Loucy (cell line): ENCODE data around the gene PHTF2.

Experiments used
- H2AFZ ChIP-seq: fragments of 200-600 bp; sonication (generic); 2 replicates; pipeline ENCODE4 v1.6.0; 2016; ENCODE audit warnings: antibody characterized with exemption, mild to moderate bottlenecking, low read length, moderate library complexity
- H3F3A ChIP-seq: fragments of 200-600 bp; 2 replicates; pipeline ENCODE4 v1.6.0; 2016; ENCODE audit warnings: antibody characterized with exemption, low read depth, mild to moderate bottlenecking
- H3K27me3 ChIP-seq: fragments of 200-600 bp; sonication (generic); 2 replicates; pipeline ENCODE4 v1.6.1; 2014; ENCODE audit warnings: low read length, mild to moderate bottlenecking; ENCODE audit not compliant: insufficient read depth, poor library complexity, severe bottlenecking
- H3K36me3 ChIP-seq: fragments of 200-600 bp; sonication (generic); 2 replicates; pipeline ENCODE4 v1.6.1; 2016; ENCODE audit warnings: low read length; ENCODE audit not compliant: insufficient read depth
- H3K4me1 ChIP-seq: fragments of 200-600 bp; sonication (generic); 2 replicates; pipeline ENCODE4 v1.5.1; 2014; ENCODE audit warnings: low read length, mild to moderate bottlenecking; ENCODE audit not compliant: insufficient read depth, poor library complexity, severe bottlenecking
- H3K4me2 ChIP-seq: fragments of 200-600 bp; sonication (generic); 2 replicates; pipeline ENCODE4 v1.6.0; 2014; ENCODE audit warnings: antibody characterized with exemption, low read length, low read depth, mild to moderate bottlenecking; ENCODE audit not compliant: poor library complexity, severe bottlenecking
- H3K4me3 ChIP-seq: fragments of 200-600 bp; sonication (generic); 2 replicates; pipeline ENCODE4 v1.5.1; 2014; ENCODE audit warnings: low read length, mild to moderate bottlenecking, mixed read lengths; ENCODE audit not compliant: poor library complexity, severe bottlenecking
- H3K79me2 ChIP-seq: fragments of 200-600 bp; sonication (generic); 2 replicates; pipeline ENCODE4 v1.6.1; 2014; ENCODE audit warnings: low read length; ENCODE audit not compliant: insufficient read depth
- H3K9ac ChIP-seq: fragments of 200-600 bp; sonication (generic); 2 replicates; pipeline ENCODE4 v1.6.0; 2014; ENCODE audit warnings: mild to moderate bottlenecking, low read depth, low read length, moderate library complexity; ENCODE audit not compliant: poor library complexity, severe bottlenecking
- H3K9me2 ChIP-seq: fragments of 200-600 bp; sonication (generic); replicated peaks from 2 replicates; pipeline ENCODE4 v1.6.1; 2016; ENCODE audit warnings: low read depth, low read length, mixed read lengths
- H3K9me3 ChIP-seq: fragments of 200-600 bp; sonication (generic); 2 replicates; pipeline ENCODE4 v1.6.1; 2014; ENCODE audit warnings: mild to moderate bottlenecking, antibody characterized with exemption, low read length, low read depth; ENCODE audit not compliant: insufficient read depth
- H4K20me1 ChIP-seq: fragments of 200-600 bp; sonication (generic); 2 replicates; pipeline ENCODE4 v1.6.0; 2014; ENCODE audit warnings: antibody characterized with exemption, low read length, mild to moderate bottlenecking; ENCODE audit not compliant: insufficient read depth, poor library complexity, severe bottlenecking
- EZH2phosphoT487 ChIP-seq: fragments of 200-600 bp; IDR thresholded peaks from 2 replicates; pipeline ENCODE4 v1.6.1; 2018; ENCODE audit warnings: antibody characterized with exemption, mild to moderate bottlenecking, moderate library complexity, borderline replicate concordance
- TF ChIP-seq, protein P1 (sequence below): fragments of 200-600 bp; sonication (generic); conservative IDR thresholded peaks from 2 replicates; pipeline ENCODE4 v1.5.1; 2014; ENCODE audit warnings: mild to moderate bottlenecking, antibody characterized with exemption, low read length

Gene PHTF2

DNA sequence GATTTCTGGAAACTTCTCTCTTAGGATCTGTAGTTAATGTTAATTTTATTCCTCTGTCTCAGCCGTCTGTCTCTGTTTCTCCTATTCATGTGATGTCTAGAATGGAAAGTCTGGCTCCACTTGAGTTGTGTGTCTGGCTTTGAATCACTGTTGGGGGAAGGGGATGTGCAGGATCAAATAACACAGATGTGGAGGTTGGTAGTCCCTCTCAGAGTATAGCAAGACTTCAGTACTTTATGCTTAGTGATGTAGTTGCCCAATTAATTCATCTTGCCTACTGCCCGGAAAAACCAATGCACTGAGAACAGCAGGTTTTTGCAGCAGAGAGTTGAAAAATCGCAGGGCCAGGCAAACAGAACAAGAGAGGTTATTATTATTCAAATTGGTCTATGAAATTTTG, 79.2 kb downstream of the PHTF2 start:
- Histone ChIP-seq H3K27me3 (no peaks in the 10 kb centered on the region), H3K9me2 (no peaks in the 10 kb centered on the region), H4K20me1 (peaks cover 3% of the 10 kb centered on the region), H3K79me2 (0 out of 2 replicates have a peak, but pooled peaks cover 7% of the 10 kb centered on the region), H3K36me3 (no peaks in the 10 kb centered on the region), H3K4me3 (no peak overlapping the region), H3K9me3 (no peaks in the 10 kb centered on the region), H3F3A (no peaks in the 10 kb centered on the region), H3K4me2 (no peak overlapping the region), H3K9ac (no peak overlapping the region), H3K4me1 (no peaks in the 10 kb centered on the region), H2AFZ (no peak overlapping the region)
- TF ChIP-seq, protein P1, sequence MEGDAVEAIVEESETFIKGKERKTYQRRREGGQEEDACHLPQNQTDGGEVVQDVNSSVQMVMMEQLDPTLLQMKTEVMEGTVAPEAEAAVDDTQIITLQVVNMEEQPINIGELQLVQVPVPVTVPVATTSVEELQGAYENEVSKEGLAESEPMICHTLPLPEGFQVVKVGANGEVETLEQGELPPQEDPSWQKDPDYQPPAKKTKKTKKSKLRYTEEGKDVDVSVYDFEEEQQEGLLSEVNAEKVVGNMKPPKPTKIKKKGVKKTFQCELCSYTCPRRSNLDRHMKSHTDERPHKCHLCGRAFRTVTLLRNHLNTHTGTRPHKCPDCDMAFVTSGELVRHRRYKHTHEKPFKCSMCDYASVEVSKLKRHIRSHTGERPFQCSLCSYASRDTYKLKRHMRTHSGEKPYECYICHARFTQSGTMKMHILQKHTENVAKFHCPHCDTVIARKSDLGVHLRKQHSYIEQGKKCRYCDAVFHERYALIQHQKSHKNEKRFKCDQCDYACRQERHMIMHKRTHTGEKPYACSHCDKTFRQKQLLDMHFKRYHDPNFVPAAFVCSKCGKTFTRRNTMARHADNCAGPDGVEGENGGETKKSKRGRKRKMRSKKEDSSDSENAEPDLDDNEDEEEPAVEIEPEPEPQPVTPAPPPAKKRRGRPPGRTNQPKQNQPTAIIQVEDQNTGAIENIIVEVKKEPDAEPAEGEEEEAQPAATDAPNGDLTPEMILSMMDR: no peak
- TF ChIP-seq EZH2phosphoT487: no peak

DNA sequence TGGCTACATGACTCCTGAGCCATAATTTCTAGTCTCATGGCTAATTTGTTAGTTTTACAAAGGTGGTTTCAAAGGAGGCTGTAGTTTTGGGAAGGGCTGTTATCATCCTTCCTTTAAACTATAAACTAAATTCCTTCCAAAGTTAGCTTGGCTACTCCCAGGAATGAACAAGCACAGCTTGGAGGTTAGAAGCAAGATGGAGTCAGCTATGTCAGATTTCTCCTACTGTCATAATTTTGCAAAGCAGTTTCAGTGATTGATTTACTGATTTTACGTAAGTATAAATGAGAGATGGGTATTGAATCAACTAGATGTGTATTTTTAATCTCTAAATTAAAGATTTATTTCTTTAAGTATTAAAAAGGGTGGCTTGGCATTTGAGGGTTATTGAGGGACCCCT, 79.9 kb downstream of the PHTF2 start:
- H3K9me2 ChIP-seq: no peaks in the 10 kb centered on the region
- TF ChIP-seq, protein P1: no peak
- TF ChIP-seq EZH2phosphoT487: no peak
- H3F3A ChIP-seq: no peaks in the 10 kb centered on the region
- H3K4me2 ChIP-seq: no peak overlapping the region
- no peak overlapping the region for H2AFZ ChIP-seq
- H3K27me3 ChIP-seq: no peaks in the 10 kb centered on the region
- no peak overlapping the region for H3K9ac ChIP-seq
- H3K9me3 ChIP-seq: no peaks in the 10 kb centered on the region
- no peak overlapping the region for H3K4me3 ChIP-seq
- peaks cover 3% of the 10 kb centered on the region for H4K20me1 ChIP-seq
- no peaks in the 10 kb centered on the region for H3K4me1 ChIP-seq
- H3K36me3 ChIP-seq: no peaks in the 10 kb centered on the region
- H3K79me2 ChIP-seq: 0 out of 2 replicates have a peak, but pooled peaks cover 10% of the 10 kb centered on the region

DNA sequence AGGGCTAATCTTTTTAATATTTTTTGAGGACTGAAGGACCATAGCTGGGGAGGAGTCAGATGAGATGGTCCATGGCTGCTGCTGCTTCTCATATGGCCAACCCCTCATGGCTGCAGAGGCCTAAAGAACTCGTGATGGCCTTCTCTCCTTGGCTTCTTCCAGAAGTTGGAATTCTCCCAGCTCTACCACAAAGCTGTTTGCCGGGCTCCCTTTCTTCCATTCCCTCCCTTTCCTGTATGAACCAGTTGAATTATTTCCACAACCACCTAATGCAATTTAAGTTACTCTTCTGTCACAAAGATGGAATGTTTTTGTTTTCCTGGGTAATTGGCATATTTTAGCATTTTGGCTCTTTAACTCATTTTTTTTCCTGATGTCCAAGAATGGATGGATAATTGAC, 80.7 kb downstream of the PHTF2 start:
- H4K20me1 ChIP-seq: peaks cover 3% of the 10 kb centered on the region
- H3K4me2 ChIP-seq: no peak overlapping the region
- H3K4me1 ChIP-seq: no peaks in the 10 kb centered on the region
- H3K36me3 ChIP-seq: no peaks in the 10 kb centered on the region
- no peaks in the 10 kb centered on the region for H3F3A ChIP-seq
- no peak for TF ChIP-seq EZH2phosphoT487
- TF ChIP-seq, protein P1: no peak
- no peaks in the 10 kb centered on the region for H3K9me2 ChIP-seq
- H3K79me2 ChIP-seq: 0 out of 2 replicates have a peak, but pooled peaks cover 10% of the 10 kb centered on the region
- H3K4me3 ChIP-seq: no peak overlapping the region
- no peaks in the 10 kb centered on the region for H3K9me3 ChIP-seq
- H3K27me3 ChIP-seq: no peaks in the 10 kb centered on the region
- H2AFZ ChIP-seq: no peak overlapping the region
- no peak overlapping the region for H3K9ac ChIP-seq
